ENCODE measurements around the gene CYP27B1.

DNA sequence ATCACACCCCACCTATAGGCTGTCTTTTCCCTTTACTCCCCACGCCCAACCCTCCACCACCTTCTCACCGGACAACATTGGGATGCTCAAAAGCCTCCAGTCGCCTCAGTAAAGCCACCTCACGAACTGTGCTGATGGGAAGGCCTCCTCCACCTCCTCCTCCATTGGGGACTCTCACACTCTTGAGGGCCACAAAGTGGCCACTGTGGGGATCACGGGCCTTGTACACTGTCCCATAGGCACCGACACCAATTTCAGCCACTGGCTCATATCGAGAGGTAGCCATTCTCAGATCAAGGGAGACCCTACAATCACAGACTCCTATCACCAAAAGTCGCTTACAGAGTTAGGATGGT lies 15.5 kb downstream of the CYP27B1 start:
- TF ChIP-seq, protein P1, sequence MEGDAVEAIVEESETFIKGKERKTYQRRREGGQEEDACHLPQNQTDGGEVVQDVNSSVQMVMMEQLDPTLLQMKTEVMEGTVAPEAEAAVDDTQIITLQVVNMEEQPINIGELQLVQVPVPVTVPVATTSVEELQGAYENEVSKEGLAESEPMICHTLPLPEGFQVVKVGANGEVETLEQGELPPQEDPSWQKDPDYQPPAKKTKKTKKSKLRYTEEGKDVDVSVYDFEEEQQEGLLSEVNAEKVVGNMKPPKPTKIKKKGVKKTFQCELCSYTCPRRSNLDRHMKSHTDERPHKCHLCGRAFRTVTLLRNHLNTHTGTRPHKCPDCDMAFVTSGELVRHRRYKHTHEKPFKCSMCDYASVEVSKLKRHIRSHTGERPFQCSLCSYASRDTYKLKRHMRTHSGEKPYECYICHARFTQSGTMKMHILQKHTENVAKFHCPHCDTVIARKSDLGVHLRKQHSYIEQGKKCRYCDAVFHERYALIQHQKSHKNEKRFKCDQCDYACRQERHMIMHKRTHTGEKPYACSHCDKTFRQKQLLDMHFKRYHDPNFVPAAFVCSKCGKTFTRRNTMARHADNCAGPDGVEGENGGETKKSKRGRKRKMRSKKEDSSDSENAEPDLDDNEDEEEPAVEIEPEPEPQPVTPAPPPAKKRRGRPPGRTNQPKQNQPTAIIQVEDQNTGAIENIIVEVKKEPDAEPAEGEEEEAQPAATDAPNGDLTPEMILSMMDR (IDR thresholded peaks at IDR 0.05; ENCODE audit: low read length), result no peak
- TF ChIP-seq EZH2 (IDR thresholded peaks at IDR 0.05; ENCODE audit: borderline replicate concordance, low read length), result no peak

Measured in OCI-LY1 (cell line).